ENCODE results near the gene SLC50A1.
A peak's percentile ranks its signal among the peaks of the same experiment; 100 is the strongest.

SLC50A1 gene, protein sequence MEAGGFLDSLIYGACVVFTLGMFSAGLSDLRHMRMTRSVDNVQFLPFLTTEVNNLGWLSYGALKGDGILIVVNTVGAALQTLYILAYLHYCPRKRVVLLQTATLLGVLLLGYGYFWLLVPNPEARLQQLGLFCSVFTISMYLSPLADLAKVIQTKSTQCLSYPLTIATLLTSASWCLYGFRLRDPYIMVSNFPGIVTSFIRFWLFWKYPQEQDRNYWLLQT

DNA sequence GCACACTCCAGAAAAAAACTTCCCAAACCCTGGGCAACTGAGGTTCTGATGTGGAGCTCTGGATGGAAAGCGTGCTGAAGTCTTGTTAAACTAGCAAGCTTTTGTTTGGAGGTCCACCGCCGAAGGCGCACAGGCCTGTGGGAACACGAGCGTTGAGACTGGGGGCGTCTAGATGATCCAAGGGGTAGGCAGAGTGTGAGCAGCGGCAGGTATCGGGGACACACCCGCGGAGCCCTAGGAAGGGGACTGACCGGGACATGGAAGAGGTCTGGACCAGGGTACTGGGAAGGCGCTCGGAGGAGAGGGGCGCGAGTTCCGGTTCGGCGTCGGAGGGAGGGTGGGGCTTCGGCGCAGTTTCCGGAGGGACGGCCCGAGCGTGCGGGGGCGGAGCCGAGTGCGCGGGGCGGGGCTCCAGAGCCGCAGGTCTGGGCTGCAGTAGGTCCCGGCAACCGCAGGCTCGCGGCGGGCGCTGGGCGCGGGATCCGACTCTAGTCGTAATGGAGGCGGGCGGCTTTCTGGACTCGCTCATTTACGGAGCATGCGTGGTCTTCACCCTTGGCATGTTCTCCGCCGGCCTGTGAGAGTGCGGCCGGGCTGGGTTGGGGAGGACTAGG is at the start of gene SLC50A1:
SLC50A1 (plus strand) TSS at position 438 of the 614 bp plus-strand sequence; CDS start at position 498, 60 bp downstream.
- peak within 1 kb of the TSS; percentile 100 for H3K27ac Mint-ChIP-seq
- H3K36me3 Mint-ChIP-seq (ENCODE audit: low read depth), result peaks cover 21% of the 10 kb centered on the region
- H3K9me3 Mint-ChIP-seq, result no peaks in the 10 kb centered on the region
- peaks cover 45% of the 10 kb centered on the region for H3K4me1 Mint-ChIP-seq
- peak; percentile 96 for DNase-seq
- ATAC-seq, result peak; percentile 69
- no peaks in the 10 kb centered on the region for H3K27me3 Mint-ChIP-seq
- peak within 1 kb of the TSS; percentile 99 for H3K4me3 Mint-ChIP-seq

- H3K9me3 Mint-ChIP-seq, result no peaks in the 10 kb centered on the region
- H3K27me3 Mint-ChIP-seq, result peaks cover 29% of the 10 kb centered on the region
- ATAC-seq (peak; percentile 7), DNase-seq (peak; percentile 89)
- no peak overlapping the region for H3K27ac Mint-ChIP-seq
- peak overlapping the region; percentile 91 for H3K4me3 Mint-ChIP-seq
- H3K36me3 Mint-ChIP-seq (ENCODE audit: low read depth), result no peaks in the 10 kb centered on the region
- peaks cover 34% of the 10 kb centered on the region for H3K4me1 Mint-ChIP-seq
Observed at GRCh38 chr1:155086128-155086741, 49.4 kb upstream of the SLC50A1 start.

DNA sequence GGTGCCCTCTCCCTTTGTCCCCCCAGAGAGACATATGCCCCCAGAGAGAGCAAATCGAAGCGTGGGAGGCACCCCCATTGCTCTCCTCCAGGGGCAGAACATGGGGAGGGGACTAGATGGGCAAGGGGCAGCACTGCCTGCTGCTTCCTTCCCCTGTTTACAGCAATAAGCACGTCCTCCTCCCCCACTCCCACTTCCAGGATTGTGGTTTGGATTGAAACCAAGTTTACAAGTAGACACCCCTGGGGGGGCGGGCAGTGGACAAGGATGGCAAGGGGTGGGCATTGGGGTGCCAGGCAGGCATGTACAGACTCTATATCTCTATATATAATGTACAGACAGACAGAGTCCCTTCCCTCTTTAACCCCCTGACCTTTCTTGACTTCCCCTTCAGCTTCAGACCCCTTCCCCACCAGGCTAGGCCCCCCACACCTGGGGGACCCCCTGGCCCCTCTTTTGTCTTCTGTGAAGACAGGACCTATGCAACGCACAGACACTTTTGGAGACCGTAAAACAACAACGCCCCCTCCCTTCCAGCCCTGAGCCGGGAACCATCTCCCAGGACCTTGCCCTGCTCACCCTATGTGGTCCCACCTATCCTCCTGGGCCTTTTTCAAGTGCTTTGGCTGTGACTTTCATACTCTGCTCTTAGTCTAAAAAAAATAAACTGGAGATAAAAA is 48.7 kb upstream of the SLC50A1 start:
- Mint-ChIP-seq H3K27ac (no peak overlapping the region), H3K4me3 (no peak overlapping the region), H3K9me3 (no peaks in the 10 kb centered on the region), H3K36me3 (ENCODE audit: low read depth) (no peaks in the 10 kb centered on the region), H3K27me3 (peaks cover 23% of the 10 kb centered on the region), H3K4me1 (peaks cover 31% of the 10 kb centered on the region)
- DNase-seq, result no peak
- no peak for ATAC-seq

GRCh38 chr1:155091071-155092051 is 44.3 kb upstream of the SLC50A1 start:
- Mint-ChIP-seq H3K9me3 (no peaks in the 10 kb centered on the region), H3K4me3 (peak overlapping the region; percentile 4), H3K36me3 (ENCODE audit: low read depth) (no peaks in the 10 kb centered on the region), H3K4me1 (peaks cover 6% of the 10 kb centered on the region), H3K27me3 (peaks cover 6% of the 10 kb centered on the region), H3K27ac (peak overlapping the region; percentile 5)
- peak; percentile 78 for ATAC-seq
- DNase-seq, result peak; percentile 89

DNA sequence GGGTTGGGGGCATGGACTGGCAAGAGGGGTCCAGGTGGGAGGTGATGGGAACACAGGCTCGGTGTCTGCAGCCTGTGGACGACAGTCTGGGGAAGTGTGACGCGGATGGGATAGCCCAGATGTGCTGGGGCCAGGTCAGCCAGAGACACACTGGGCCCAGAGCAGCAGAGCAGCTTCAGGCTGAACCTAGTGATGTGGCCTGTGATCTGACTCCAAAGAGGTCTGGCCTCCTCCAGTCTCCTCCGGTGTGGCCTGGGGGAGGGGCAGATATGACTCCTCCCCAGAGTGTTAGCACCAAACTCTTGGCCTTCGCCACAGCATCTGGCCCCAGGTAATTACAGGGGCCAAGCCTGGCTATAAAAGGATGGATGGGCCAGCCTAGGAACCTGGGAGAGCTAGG is 43.5 kb upstream of the SLC50A1 start:
- H3K4me3 Mint-ChIP-seq, result no peak overlapping the region
- ATAC-seq (no peak), DNase-seq (no peak)
- no peak overlapping the region for H3K27ac Mint-ChIP-seq
- H3K4me1 Mint-ChIP-seq, result peaks cover 5% of the 10 kb centered on the region
- H3K9me3 Mint-ChIP-seq, result no peaks in the 10 kb centered on the region
- H3K27me3 Mint-ChIP-seq, result peaks cover 6% of the 10 kb centered on the region
- H3K36me3 Mint-ChIP-seq (ENCODE audit: low read depth), result no peaks in the 10 kb centered on the region

- Mint-ChIP-seq H3K9me3 (no peaks in the 10 kb centered on the region), H3K36me3 (ENCODE audit: low read depth) (no peaks in the 10 kb centered on the region), H3K4me1 (peaks cover 5% of the 10 kb centered on the region), H3K27ac (no peak overlapping the region), H3K4me3 (no peak overlapping the region), H3K27me3 (peaks cover 6% of the 10 kb centered on the region)
- ATAC-seq (no peak), DNase-seq (no peak)
Observed at GRCh38 chr1:155092641-155093040, 43.0 kb upstream of the SLC50A1 start.

DNA sequence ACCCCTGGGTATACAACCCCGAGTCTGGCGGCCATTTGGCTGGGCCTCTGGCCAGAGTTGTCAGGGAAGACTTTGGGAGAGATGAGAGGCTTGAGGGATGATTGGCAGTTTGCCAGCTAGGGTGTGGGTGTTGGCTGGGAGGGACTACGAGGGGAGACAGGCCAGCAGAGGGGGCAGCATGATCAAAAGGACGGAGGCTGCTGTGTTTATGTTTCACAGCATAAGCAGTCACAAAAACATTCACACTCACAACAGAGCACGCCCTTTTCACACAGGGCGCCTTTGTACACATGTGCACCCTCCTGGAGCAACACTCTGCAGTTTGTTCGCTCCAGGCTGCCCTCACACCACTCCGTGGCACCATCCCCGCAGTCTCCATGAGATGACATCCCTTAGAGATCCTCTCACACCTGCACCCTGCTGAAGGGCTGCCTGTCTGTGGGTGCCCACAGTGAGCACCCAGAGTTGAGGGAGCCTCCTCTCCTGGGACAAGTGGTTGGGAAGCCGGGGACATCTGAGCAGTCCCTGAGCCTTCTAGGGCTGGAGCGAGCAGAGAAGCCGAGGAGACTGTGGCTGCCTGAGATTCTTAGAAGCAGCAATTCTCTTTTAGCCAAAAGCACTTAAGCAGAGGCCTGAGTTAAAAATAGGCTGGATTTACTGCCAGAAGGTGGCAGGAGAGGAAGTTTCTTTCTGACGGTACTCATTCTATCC is 41.6 kb upstream of the SLC50A1 start:
- H3K27me3 Mint-ChIP-seq, result peaks cover 6% of the 10 kb centered on the region
- no peaks in the 10 kb centered on the region for H3K36me3 Mint-ChIP-seq (ENCODE audit: low read depth)
- ATAC-seq (peak; percentile 17), DNase-seq (no peak)
- no peaks in the 10 kb centered on the region for H3K9me3 Mint-ChIP-seq
- H3K27ac Mint-ChIP-seq, result no peak overlapping the region
- no peak overlapping the region for H3K4me3 Mint-ChIP-seq
- H3K4me1 Mint-ChIP-seq, result peaks cover 5% of the 10 kb centered on the region

DNA sequence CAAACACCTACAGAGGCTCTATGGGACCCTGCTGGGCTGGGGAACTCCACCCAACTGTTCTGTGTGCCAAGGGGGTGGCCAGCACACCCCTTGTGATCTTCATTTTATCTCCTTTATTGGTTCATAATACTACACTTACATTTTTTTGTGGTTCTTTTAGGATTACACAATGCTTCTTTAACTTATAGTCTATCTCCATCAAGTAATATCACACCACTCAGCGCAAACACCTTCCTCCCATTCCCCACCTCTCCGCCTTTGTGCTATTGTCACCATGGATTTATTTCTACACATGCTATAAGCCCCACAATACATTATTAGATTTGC is 41.1 kb upstream of the SLC50A1 start:
- H3K9me3 Mint-ChIP-seq, result no peaks in the 10 kb centered on the region
- peaks cover 6% of the 10 kb centered on the region for H3K27me3 Mint-ChIP-seq
- H3K36me3 Mint-ChIP-seq (ENCODE audit: low read depth), result no peaks in the 10 kb centered on the region
- ATAC-seq (peak; percentile 50), DNase-seq (no peak)
- peaks cover 5% of the 10 kb centered on the region for H3K4me1 Mint-ChIP-seq
- H3K4me3 Mint-ChIP-seq, result no peak overlapping the region
- H3K27ac Mint-ChIP-seq, result no peak overlapping the region

- Mint-ChIP-seq H3K4me3 (no peak overlapping the region), H3K9me3 (no peaks in the 10 kb centered on the region), H3K4me1 (no peaks in the 10 kb centered on the region), H3K36me3 (ENCODE audit: low read depth) (no peaks in the 10 kb centered on the region), H3K27me3 (peaks cover 6% of the 10 kb centered on the region), H3K27ac (no peak overlapping the region)
- ATAC-seq (no peak), DNase-seq (no peak)
Observed at GRCh38 chr1:155099331-155099730, 36.3 kb upstream of the SLC50A1 start.

DNA sequence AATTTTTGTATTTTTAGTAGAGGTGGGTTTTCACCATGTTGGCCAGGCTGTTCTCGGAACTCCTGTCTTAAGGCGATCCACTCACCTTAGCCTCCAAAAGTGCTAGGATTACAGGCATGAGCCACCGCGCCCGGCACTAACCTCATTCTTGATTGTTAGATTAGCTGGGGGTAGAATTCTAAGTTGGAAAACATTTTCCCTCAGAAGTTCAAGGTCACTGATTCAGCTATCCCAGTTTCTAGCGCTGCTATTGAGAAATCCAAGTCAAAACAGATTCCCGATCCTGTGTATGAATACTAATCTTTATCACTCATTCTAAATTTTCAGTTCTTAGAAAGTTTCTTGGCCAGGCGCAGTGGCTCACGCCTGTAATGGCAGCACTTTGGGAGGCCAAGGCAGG is 32.3 kb upstream of the SLC50A1 start:
- ATAC-seq, result no peak
- DNase-seq, result no peak
- no peak overlapping the region for H3K4me3 Mint-ChIP-seq
- H3K4me1 Mint-ChIP-seq, result no peaks in the 10 kb centered on the region
- H3K27ac Mint-ChIP-seq, result no peak overlapping the region
- no peaks in the 10 kb centered on the region for H3K9me3 Mint-ChIP-seq
- H3K27me3 Mint-ChIP-seq, result no peaks in the 10 kb centered on the region
- no peaks in the 10 kb centered on the region for H3K36me3 Mint-ChIP-seq (ENCODE audit: low read depth)

- H3K9me3 Mint-ChIP-seq, result no peaks in the 10 kb centered on the region
- no peaks in the 10 kb centered on the region for H3K27me3 Mint-ChIP-seq
Observed at GRCh38 chr1:155104605-155105534, 30.8 kb upstream of the SLC50A1 start.

GRCh38 chr1:155105604-155106011 is 30.0 kb upstream of the SLC50A1 start:
- Mint-ChIP-seq H3K27ac (no peak overlapping the region), H3K4me1 (no peaks in the 10 kb centered on the region), H3K4me3 (no peak overlapping the region), H3K27me3 (no peaks in the 10 kb centered on the region), H3K9me3 (no peaks in the 10 kb centered on the region), H3K36me3 (ENCODE audit: low read depth) (no peaks in the 10 kb centered on the region)
- ATAC-seq (no peak), DNase-seq (no peak)

More at GRCh38 chr1:155104605-155105534, 30.8 kb upstream of the SLC50A1 start:
- no peak for DNase-seq
- no peak overlapping the region for H3K4me3 Mint-ChIP-seq
- ATAC-seq, result no peak
- no peaks in the 10 kb centered on the region for H3K36me3 Mint-ChIP-seq (ENCODE audit: low read depth)
- H3K27ac Mint-ChIP-seq, result no peak overlapping the region
- H3K4me1 Mint-ChIP-seq, result no peaks in the 10 kb centered on the region

- Mint-ChIP-seq H3K27ac (no peak overlapping the region), H3K9me3 (no peaks in the 10 kb centered on the region), H3K36me3 (ENCODE audit: low read depth) (no peaks in the 10 kb centered on the region), H3K27me3 (peaks cover 2% of the 10 kb centered on the region), H3K4me1 (no peaks in the 10 kb centered on the region), H3K4me3 (no peak overlapping the region)
- DNase-seq, result no peak
- ATAC-seq, result no peak
Observed at GRCh38 chr1:155106862-155107261, 28.8 kb upstream of the SLC50A1 start.

All from activated naive CD8-positive, alpha-beta T cell treated with anti-CD3 and anti-CD28 coated beads, Interleukin-2, amount 50 U/mL, for 24 hours (primary cell).